IPS-11a (cell line): Measurements from ENCODE around the gene RHOXF1.
"Not testable (repeated sequence)": the region's sequence is repeated elsewhere in the genome, so short reads cannot be mapped to it uniquely, and the experiment has no call there.

Source experiments
- H3K4me3 ChIP-seq: one replicate; pipeline ENCODE4 v1.5.1; 2013; ENCODE audit warnings: low read depth, low read length, control low read depth

Gene RHOXF1, protein sequence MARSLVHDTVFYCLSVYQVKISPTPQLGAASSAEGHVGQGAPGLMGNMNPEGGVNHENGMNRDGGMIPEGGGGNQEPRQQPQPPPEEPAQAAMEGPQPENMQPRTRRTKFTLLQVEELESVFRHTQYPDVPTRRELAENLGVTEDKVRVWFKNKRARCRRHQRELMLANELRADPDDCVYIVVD

DNA sequence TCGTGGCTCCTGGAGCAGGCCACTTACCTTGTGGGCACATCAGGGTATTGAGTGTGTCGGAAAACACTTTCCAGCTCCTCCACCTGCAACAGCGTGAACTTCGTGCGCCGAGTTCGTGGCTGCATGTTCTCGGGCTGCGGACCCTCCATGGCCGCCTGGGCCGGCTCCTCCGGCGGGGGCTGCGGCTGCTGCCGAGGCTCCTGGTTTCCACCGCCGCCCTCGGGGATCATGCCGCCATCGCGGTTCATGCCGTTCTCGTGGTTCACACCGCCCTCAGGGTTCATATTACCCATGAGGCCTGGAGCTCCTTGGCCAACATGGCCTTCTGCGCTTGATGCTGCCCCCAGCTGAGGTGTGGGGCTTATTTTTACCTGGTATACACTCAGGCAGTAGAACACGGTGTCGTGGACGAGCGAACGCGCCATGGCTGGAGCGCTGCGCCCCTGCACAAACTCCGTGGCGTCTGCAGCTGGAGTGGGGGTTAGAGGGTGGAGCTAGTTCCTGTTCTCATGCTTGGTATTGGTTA, at the start of gene RHOXF1:
Gene RHOXF1 (minus strand): TSS at position 476 of the 526 bp plus-strand sequence. CDS start 51 bp downstream, at position 425.
- H3K4me3 ChIP-seq: no peak within 1 kb of the TSS

DNA sequence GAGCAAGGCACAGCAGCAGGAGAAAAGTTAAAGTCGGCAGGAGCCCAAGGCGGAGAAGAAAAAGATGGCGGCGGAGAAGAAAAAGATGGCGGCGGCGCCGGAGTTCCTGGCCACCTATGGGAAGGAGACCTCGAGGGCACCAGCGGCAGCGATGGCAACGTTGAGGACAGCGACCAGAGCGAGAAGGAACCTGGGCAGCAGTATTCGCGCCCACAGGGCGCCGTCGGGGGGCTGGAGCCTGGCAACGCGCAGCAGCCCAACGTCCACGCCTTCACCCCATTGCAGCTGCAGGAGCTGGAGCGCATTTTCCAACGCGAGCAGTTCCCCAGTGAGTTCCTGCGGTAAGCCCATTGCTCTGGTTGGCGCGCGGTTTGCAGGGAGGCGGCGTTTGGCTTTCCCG, 43.4 kb upstream of the RHOXF1 start:
- not testable (repeated sequence) for H3K4me3 ChIP-seq

- not testable (repeated sequence) for H3K4me3 ChIP-seq
These were observed 42.6 kb upstream of the RHOXF1 start, which contains the start of gene RHOXF2 for GRCh38 chrX:120158313-120158712. TSS of gene RHOXF2 (plus strand) at chrX:120158613. CDS start at chrX:120158751, 138 bp downstream.

GRCh38 chrX:120150109-120150744, 34.5 kb upstream of the RHOXF1 start:
- H3K4me3 ChIP-seq: not testable (repeated sequence)

DNA sequence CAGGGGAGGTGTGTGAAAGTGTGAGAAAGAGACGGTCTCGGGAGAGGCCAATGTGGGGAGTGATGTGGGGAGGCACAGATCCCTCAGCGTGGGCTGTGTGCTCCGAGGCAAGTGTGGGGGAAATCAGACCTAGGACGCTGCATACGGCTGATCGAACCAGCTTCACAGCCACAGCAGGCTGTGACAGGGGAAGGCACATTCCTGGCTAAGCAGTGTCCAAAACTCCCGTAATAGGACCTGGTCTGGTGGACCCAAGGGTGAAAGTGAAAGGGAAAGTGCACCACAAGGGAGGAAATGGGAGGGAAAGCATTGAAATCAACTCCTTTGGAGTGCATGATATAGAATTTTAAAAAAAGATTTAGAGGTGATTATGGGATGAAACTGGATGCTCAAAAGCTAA, 31.8 kb upstream of the RHOXF1 start:
- no peak overlapping the region for H3K4me3 ChIP-seq

DNA sequence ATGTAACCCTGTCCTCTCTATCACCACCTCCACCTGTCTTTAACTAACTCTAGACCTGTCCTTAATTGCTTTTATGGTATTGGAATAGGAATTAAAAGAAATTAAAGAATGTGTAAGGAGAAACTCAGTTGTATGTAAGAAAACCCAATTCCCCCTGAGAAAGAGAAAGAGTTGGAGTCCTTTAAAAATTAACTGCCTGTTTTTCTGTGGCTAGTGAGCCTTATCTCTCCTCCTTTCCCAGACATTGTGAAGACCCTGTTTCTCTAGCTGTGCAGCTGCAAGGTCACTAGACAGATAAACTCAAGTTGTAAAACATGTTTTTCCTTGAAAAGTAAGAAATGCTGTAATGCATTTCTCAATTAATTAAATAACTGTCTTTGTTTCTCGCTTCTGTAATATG, 30.6 kb upstream of the RHOXF1 start:
- H3K4me3 ChIP-seq: not testable (repeated sequence)

DNA sequence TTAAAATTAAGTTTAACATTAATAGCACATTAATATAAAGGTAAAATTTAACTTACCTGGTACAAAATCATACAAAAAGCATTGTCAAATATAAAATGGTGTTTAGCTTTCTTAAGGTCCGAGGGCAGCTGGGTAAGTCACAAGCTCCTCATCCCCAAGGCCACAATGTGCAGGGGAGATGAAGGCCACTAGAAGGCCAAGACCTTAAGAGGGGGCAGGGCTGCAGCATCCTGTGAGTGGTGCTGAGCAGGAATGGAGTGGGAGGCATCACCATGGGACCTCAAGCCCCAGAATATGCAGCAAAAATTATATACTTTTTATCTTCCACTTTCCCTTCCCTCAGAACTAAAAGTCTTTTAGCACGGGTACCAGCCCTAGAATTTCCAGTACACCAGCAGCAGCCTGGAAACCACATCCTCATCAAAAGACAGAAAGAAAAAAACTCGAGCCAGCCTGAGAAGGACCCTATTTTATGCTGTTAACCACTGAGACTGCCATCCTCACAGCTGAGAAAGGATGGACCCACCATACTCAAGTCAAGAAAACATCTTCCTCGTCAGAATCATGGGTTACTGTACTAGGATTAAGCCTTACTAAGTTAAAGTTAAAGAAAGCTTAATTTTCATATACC, 29.7 kb upstream of the RHOXF1 start:
- no peak overlapping the region for H3K4me3 ChIP-seq

GRCh38 chrX:120144178-120144844, 28.6 kb upstream of the RHOXF1 start:
- H3K4me3 ChIP-seq: no peak overlapping the region

DNA sequence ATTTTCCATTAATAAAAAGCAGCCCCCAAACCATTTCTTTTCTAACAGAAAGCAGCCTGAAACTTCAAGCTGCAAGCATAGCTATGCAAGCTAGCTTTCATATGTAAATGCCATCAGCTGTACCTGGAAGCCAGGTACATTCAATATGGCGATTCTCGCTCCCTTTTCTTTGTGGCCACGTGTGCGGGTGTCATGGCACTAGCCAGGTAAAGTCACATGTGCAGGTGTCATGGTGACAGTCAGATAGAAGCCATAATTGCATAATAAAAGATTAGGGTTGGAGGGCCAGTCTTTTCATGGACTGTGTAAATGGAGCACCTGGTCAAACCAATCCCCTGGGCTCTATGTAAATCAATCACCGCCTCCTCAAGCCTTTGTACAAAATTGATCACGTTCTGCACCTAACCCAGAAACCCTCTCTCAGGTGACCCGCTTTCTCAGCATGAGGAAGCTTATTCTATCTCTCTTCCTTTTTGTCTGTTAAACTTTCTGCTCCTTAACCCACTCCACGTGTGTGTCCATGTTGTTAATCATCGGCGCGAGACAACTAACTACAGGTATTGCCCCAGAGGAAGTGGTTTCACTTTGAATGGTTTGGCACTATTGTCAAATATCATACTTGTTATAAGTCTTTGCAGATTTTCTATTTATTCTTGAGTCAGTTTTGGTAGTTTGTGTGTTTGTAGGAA, 24.7 kb upstream of the RHOXF1 start:
- H3K4me3 ChIP-seq: no peak overlapping the region

DNA sequence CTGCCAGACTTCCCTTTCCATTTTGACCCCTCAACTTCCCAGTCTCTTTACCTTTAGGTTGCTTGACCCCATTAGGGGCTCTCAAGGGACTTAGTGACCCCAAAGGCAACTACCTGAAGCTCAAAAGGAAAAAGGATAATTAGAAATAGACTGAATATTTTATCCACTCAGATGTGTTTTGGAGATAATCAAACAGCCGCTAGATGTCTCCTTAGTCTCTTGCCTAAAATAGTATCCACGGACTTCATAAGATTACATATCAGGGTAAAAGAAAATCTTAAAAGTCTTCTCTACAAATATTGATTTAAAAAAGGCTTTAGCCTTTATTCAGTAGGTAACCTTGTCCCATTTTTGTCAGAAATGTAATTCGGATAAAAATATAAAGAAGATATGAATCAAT, 21.7 kb upstream of the RHOXF1 start:
- H3K4me3 ChIP-seq: no peak overlapping the region

DNA sequence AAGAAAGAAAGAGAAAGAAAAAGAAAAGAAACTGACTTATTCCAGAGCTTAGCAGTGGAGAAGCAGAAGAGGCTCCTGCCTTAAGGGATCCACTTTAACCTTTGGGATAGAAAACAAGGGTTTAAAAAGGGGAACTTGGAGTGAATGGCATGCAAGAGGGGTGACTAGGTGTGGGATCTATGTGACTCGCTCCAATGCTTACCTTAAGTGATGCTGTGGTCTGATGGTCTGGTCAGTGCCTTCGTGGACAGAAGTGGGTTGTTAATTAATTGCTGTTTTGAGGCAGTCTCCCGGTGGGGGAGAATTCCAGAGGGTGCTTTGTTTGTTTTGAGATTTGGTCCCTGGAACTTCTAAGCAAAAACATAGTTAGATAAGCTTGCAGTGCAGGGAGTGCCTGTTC, 21.1 kb upstream of the RHOXF1 start:
- H3K4me3 ChIP-seq: no peak overlapping the region

DNA sequence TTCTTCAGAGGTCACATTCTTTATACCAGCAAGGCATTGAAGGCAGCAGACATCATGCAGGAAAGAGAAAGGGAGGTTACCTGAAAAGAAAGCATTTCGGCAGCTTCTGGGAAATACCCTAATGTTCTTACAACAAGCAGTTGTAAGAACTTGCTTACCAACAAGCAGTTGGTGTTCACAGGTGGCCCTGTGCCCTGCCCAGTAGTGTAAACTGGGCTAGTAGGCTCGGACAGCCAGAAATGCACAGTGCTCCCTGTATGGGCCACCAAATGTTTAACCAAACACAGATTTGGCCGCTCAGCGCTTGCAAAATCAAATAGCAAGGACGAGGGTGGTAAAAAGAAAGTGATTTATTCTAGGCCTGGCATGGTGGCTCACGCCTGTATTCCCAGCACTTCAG, 20.4 kb upstream of the RHOXF1 start:
- H3K4me3 ChIP-seq: no peak overlapping the region

GRCh38 chrX:120128306-120128846, 12.7 kb upstream of the RHOXF1 start:
- not testable (repeated sequence) for H3K4me3 ChIP-seq

- H3K4me3 ChIP-seq: no peak overlapping the region
These were observed 9.7 kb upstream of the RHOXF1 start for GRCh38 chrX:120125444-120125843.

GRCh38 chrX:120120223-120120622, 4.5 kb upstream of the RHOXF1 start:
- no peak overlapping the region for H3K4me3 ChIP-seq

- no peak overlapping the region for H3K4me3 ChIP-seq
These were observed 4.1 kb downstream of the RHOXF1 start for GRCh38 chrX:120111611-120112010.

GRCh38 chrX:120109378-120109777, 6.3 kb downstream of the RHOXF1 start:
- H3K4me3 ChIP-seq: no peak overlapping the region

GRCh38 chrX:120104707-120105106, 11.0 kb downstream of the RHOXF1 start:
- not testable (repeated sequence) for H3K4me3 ChIP-seq

DNA sequence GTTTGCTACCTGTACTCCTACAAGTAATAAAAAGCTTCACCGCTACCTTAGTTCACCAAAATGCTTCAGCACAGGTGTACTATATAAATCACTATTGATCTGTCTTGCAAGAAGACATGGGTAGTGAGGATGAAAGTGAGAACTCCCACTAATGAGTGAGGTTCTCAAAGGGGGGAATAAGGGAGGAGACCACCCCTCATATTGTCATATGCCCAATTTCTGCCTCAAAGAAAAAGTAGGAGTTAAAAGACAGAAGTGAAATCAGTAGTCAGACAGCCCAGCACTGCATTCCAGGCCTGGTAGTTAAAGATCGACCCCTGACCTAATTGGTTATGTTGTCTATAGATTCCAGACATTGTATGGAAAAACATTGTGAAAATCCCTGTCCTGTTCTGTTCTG, 14.7 kb downstream of the RHOXF1 start:
- not testable (repeated sequence) for H3K4me3 ChIP-seq

GRCh38 chrX:120090208-120090607, 25.5 kb downstream of the RHOXF1 start:
- H3K4me3 ChIP-seq: no peak overlapping the region
